Stimulated activated CD8-positive, alpha-beta memory T cell treated with anti-CD3 and anti-CD28 coated beads, Interleukin-15, amount 100 ng/mL, for 1 hour (primary cell): ENCODE data around the gene CISD2.
"Not testable (repeated sequence)": the region's sequence is repeated elsewhere in the genome, so short reads cannot be mapped to it uniquely, and the experiment has no call there.

Experiments
- DNase-seq: peaks from one replicate; pipeline ENCODE4 v3.0.0-alpha.2; 2020; ENCODE audit warnings: low read depth

CISD2 gene

DNA sequence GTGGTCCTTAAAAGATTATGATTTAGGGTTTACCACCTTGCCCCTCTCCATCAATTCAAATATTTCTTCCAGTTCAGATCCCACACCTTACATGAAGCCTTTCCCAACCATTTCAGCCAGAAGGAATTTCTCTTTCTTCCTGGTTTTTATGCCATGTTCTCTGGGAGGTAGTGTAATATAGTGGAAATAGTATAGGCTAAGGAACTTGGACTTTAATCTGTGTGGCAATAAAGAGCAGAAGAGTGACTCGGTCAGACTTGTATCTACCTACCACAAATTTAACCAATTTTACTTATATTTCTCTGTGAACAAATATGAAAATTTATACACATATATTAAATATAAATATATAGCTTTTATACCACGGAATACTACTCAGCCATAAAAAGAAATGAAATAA, 18.4 kb upstream of the CISD2 start:
- DNase-seq = no peak

DNA sequence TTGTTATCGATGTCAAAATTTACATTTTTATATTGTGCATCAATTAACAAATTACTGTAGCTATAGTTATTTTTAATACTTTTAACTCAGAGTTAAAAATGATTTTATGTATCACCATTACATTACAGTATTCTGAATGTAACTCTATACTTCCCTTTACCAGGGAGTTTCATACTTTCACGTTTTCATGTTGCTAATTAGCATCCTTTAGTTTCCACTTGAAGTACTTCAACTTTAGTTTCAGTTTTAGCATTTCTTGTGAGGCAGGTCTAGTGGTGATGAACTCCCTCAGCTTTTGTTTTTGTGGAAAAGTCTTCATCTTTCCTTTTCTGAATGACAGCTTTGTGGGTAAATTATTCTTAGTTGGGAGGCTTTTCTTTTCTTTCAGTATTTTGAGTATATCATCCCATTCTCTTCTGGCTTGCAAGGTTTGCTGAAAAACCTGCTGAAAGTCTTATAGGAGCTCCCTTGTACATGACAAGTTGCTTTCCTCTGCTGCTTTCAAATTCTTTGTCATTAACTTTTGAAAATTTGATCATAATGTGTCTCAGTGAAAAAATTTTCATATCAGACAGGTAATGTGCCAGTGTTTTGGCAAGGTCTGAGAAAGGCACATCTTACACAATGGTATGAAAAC, 9.8 kb upstream of the CISD2 start:
- DNase-seq = no peak

DNA sequence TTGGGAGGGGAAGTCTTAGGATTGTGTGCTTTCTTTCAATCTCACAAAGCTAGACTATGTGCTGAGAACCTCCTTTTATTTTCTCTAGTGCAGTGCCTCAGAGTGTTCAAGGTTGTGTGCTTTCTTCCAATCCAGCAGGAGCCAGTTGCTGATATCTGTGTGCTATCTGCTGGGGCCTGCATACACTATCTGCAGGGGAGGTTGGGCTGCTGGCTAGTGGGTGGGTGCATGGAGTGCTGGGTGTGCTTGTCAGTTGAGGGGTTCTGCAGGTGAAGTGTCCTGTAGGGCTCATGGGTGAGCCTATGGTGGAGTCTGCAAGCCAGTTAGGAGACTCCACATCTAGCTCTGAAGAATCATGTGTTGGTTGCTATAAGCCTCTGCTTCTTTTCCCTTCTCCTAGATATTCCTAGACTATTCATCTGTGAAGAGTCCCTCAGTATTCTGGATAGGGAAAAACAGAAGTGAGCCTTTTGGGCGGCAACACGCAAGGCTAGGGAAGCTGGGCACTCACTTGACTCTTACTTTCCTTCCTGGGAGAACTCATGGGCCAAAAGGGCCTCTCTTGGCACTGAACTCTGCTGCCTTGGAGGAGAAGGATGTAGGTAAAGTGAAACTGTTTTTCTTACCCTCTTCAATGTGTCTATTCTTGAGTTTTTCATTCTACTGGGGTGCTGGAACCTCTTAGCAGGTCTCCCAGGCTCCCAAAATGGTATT, 8.0 kb upstream of the CISD2 start:
- DNase-seq = no peak

DNA sequence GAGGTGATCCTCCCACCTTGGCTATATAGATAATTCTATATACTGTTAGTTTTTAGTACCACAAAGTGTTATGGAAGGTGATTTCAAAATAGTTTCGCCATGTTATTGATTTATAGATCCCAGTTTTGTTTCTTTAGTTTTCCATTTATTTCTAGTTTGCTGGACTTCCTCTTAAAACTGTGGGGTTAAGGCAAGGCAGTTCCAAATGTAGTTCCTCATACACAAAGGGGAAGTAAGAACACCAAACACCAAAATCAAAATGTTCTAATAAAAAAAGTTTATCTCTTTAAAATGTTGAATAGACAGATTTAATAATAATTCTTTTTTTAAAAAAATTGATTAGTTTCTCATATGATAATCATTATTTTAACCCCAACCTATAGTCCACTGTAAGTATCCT, 6.8 kb upstream of the CISD2 start:
- DNase-seq = no peak

DNA sequence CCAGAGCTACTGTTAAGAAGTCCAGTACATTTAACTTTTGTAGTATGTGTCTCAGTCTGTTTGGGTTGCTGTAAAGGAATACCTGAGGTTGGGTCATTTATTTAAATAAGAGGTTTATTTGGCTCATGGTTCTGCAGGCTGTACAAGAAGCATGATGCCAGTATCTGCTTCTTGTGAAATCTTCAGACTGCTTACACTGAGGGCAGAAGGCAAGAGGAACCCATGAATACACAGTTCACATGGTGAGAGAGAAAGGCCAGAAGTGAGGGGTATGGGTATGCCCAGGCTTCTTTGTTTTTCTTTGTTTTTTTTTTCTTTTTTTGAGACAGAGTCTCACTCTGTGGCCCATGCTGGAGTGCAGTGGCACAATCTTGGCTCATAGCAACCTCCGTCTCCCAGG, 6.0 kb upstream of the CISD2 start:
- no peak for DNase-seq

DNA sequence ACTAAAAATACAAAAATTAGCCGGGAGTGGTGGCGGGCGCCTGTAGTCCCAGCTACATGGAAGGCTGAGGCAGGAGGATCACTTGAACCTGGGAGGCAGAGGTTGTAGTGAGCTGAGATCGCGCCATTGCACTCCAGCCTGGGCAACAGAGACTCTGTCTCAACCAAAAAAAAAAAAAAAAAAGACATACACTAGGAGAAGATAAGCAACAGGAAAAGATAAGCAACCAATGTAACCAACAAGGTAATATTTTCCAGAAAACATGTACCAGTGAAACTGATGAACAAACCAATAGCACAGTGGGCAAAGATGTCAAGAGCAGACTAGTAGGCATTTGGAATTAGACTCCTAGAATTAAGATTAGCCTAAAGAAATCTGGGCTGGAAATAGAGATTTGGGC, 3.5 kb upstream of the CISD2 start:
- not testable (repeated sequence) for DNase-seq

DNA sequence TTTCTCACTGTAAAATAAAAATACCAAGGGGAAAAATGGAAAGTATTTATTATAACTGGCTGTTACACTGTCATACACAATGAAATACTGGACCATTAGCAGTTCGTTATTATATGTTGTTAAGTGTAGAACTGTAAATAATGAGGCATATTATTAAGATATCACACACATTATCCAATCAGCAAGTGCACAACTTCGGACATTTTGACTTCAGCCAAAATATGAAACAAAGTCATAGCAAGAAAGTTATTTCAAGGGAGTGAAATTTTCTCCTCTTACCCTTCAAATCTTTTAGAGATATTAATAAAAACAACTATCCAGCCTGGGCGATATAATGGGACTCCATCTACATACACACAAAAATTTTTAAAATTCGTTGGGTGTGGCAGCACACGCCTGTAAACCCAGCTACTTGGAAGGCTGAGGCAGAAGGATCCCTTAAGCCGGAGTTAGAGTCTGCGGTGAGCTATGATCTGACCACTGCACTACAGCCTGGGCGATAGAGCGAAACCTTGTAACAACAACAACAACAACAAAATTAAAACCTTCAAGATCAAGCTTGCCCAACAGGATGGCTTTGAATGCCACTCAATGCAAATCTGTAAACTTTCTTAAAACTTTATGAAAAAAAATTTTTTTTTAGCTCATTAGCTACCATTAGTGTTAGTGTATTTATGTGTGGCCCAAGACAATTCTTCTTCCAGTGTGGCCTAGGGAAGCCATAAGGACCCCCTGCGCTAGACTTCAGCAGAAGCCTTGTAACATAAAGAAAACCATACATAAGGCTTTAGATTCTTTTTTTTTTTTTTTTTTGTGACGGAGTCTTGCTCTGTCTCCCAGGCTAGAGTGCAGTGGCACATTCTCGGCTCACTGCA, 1.3 kb upstream of the CISD2 start:
- no peak for DNase-seq

DNA sequence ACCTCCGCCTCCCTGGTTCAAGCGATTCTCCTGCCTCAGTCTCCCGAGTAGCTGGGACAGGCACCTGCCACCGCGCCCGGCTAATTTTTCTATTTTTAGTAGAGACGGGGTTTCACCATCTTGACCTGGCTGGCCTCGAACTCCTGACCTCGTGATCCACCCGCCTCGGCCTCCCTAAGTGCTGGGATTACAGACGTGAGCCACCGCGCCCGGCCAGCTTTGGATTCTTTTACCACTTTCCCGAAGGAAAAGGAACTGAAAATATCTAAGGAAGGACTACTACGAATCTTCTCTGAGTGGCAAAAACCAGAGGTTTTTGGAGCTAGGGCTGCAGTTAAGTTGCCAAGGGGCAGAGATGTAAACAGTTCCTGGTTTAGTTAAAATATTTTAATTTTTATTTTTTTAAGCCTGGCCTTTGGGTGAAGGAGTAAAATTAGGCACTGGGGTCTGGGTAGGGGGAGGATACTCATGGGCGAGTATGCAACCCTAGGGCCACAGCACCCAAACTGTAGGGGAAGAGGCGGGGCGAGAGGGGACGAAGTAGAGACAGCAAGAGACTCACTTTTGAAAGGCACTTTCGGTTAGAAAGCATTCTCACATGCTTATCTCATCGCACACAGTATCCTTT, 525 bp upstream of the CISD2 start:
- no peak for DNase-seq

DNA sequence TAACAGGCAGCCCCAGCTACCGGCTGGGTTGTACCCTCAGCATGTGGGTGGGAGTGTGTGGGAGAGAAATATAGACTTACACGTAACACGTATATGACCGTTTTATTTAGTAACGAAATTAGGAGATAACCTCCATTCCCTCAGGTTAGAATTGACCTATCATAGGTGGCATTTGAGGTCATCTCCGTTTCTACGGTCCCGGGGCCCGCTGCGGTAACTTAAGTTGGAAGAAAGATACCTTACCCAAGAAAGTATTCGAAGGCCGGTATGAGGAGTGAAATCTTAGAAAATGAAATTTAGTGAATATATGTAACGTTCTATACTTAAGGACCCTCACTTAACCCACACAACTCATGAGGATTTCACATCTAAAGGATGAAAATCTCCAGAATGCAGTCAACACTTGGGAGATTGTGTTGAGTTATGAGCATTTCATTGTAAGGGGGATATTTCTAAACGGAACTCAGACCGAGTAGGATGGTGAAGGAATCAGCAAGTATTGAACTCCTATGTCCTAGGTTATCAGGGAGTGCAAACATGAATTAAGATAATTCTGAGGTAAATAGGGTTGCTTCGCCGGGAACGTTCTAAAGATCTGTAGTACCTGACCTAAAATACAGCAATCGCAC, 891 bp downstream of the CISD2 start:
- no peak for DNase-seq

DNA sequence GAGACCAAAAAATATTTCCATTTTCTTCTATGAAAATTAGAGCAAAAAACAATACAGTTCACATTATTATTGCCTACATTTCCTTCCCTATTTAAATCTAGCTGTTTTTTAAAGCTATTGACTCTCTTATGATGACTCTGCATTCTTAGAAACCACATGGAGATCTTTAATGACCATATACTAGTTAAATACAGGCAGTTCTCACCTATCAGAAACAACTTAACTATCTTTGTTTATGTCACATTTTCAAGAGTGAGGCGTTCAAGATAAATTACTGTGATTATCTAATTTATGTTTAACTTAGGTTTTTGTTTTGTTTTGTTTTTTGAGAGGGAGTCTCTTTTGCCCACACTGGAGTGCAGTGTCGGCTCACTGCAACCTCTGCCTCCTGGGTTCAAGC, 3.0 kb downstream of the CISD2 start:
- no peak for DNase-seq

DNA sequence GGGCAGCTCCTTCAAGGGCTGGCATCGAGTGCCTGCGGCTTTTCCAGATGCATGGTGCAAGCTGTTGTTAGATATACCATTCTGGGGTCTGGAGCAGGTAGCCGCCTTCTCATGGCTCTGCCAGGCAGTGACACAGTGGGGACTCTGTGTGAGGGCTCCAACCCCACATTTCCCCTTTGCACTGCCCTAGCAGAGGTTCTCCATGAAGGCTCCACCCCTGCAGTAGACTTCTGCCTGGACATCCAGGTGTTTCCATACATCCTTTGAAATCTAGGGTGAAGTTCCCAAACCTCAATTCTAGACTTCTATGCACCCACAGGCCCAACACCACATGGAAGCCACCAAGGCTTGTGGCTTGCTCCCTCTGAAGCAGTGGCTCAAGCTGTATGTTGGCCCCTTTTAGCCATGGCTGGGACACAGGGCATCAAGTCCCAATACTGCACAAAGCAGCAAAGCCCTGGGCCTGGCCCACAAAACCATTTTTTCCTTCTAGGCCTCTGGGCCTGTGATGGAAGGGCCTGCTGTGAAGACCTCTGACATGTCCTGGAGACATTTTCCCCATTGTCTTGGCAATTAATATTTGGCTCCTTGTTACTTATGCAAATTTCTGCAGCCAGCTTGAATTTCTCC, 8.8 kb downstream of the CISD2 start:
- DNase-seq = not testable (repeated sequence)

DNA sequence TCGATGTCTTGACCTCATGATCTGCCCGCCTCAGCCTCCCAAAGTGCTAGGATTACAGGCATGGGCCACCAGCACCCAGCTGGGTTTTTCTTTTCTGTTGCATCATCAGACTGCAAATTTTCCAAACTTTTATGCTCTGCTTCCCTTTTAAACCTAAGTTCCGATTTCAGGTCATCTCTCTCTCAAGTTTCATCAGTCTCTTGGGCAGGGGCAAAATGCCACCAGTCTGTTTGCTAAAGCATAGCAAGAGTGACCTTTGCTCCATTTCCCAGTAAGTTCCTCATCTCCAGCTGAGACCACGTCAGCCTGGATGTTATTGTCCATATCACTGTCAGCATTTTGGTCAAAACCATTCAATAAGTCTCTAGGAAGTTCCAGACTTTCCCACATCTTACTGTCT, 9.6 kb downstream of the CISD2 start:
- DNase-seq = not testable (repeated sequence)

DNA sequence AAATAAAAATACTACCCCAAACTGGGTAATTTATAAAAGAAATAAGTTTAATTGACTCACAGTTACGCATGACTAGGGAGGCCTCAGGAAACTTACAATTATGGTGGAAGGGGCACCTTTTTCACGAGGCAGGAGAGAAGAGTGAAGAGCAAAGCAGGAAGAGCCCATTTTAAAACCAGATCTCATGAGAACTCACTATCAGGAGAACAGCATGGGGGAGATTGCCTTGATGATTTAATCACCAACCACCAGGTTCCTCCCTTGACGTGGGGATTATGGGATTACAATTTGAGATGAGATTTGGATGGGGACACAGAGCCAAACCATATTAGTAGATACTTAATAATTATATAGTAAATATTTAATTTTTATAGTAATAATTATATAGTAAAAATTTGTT, 10.1 kb downstream of the CISD2 start:
- DNase-seq = no peak

DNA sequence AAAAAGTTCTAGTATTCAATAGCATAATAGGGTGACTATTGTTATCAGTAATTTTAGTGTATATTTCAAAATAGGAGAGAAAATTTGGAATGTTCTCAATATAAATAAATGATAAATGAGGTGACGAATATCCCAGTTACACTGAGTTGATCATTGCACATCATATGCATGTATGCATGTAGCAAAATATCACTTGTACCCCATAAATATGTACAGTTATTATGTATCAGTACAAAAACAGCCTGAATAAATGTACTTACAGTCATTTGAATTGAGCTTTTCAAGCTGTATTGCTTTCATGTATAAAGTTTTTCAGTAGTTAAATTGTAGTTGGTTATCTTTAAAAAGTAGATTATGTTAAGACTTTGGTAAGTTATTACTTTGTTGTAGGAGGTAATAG, 12.6 kb downstream of the CISD2 start:
- no peak for DNase-seq

DNA sequence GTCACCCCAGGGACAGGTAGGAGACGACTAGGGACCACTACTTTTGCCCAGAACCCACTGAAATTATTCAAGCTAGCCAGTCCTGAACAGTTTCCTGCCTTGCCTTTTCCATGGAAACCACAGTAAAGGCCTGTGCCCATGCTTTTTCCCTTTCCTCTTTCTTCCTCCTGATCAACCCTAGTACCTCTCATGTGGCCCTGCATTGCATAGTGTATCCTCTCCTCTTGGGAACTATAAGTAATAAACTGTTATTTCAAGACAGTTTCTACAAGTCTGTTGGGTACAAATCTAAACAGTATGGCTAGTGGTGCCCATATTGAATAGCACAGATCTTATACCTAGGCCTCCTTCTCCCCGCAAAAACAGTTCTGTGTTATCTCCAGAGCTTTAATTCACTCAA, 14.5 kb downstream of the CISD2 start:
- no peak for DNase-seq

DNA sequence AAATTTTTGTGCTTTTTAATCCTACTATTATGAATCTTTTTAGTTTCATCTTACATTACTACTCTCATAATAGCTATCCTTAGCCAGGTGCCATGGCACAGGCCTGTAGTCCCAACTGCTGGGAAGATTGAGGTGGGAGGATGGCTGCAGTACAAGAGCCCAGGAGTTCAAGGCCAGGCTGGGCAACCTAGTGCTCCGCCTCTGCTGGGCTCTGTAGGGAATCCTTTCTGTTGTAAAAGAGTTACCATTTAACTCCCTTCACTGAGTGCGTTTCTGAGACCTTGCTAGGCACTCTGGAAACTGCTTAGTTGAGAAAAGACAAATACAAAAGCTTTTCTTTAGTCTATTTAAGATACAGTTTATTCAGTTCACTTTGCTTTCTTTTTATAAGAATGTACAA, 19.8 kb downstream of the CISD2 start:
- DNase-seq = not testable (repeated sequence)

DNA sequence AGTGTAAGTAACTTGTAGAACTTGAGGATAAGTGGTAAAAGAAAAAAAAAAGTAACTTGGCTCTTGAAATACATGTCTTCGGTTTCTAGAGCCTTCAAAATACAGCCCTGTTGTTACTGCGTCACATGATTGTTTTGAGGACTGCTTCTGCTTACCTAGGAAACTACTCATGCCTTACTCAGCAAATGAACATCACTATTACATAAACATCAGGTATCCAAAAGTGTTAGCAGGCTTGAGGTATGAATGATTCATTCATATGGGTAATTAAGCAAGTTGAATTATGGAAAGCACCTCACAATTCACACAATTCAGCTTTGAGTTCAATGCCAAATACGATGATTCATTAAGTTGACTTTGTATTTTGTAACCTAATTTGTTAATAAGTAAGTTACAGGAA, 21.1 kb downstream of the CISD2 start:
- not testable (repeated sequence) for DNase-seq

DNA sequence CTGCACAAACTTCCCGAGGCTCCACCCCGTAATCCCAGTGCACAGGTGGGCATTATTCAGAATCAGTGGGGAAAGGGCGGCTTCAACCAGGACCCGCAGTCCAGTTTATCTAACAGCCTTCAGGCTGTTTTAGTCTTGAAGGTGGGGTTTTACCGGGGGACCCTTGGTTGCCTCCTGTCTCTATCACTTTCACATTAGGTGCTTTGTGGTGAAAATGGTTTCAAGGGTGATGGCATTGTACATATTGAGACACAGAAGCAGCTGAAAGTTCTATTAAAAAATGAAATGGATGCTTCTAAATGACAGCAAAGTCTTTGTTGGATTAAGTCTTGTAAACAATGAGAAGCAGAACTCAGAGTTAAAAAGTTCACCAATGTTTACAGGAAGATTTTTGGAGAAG, 27.8 kb downstream of the CISD2 start:
- not testable (repeated sequence) for DNase-seq

DNA sequence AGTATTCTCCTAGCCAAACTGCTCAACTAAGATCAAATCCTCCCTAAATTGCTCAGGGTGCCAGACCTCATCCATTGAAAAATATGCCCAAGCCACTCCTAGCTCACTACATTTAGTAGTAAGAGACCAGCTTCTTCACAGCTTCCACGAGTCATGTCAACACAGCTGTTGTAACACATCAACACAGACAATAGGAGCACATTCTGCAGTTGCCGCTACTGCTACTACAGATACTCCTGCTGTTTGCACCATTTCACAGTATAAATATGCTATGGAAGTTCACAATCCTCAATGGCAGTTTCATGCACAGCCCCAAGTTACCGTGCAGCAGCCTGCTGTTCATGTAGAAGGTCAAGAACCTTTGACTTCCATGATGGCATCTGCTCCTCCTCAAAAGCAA, 28.8 kb downstream of the CISD2 start:
- not testable (repeated sequence) for DNase-seq

DNA sequence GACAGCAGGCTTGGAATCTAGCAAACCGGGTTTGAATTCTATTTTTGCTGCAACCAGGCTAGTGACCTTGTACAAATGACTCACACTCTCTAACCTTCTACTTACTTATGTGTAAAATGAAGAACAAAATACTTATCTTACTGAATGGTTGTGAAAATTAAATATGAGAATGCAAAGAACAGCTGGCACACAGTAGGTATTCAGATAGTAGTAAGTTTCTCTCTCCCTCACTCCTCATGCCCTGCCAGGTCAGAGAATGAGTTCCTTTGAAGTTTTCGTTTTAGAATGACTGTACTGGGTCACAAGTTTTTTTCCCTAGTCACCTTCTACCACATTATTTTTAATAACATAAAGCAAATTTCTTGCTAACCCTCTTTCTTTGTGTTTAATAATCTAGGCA, 33.0 kb downstream of the CISD2 start:
- DNase-seq = no peak

DNA sequence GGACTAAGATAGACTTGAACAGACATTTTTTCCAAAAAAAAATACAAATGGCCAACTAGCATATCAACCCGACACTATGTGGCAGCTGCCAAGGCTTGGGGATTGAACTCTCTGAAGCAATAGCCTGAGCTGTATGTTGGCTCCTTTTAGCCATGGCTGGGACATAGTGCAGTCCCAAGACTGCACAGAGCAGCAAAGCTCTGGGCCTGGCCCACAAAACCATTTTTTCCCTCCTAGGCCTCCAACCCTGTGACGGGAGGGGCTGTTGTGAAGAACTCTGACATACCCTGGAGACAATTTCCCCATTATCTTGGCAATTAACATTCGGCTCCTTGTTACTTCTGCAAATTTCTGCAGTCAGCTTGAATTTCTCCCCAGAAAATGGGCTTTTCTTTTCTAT, 50.1 kb downstream of the CISD2 start:
- no peak for DNase-seq

DNA sequence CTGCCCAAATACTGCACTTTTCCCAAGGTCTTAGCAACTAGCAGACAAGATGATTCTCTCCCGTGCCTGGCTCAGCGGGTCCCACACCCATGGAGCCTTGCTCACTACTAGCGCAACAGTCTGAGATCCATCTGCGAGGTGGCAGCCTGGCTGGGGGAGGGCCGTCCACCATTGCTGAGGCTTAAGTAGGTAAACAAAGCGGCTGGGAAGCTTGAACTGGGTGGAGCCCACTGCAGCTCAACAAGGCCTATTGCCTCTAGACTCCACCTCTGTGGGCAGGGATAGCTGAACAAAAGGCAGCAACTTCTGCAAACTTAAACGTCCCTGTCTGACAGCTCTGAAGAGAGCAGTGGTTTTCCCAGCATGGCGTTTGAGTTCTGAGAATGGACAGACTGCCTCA, 50.9 kb downstream of the CISD2 start:
- DNase-seq = not testable (repeated sequence)
